ENCODE results near the gene SUMO2.

DNA sequence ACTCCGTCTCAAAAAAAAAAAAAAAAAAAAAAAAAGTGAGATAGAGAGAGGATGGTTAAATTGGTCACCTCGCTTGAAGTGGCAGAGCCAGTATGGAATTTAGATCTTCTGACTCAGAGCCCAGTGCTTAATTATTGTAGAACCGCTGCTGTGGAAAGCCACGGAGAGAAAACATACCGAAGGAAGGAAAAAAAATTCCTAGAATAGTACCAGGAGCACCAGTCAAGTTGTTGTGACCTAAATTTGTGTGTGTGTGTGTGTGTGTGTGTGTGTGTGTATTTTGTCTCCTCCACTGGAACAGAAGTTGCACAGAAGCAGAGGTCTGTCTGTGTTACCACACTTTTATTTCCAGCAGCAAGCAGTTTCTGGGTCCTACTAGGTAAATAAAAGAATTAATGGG, 12.1 kb upstream of the SUMO2 start:
- TF ChIP-seq EZH2phosphoT487 (IDR thresholded peaks at IDR 0.05; ENCODE audit: insufficient read depth, low read depth), result no peak
- no peak for TF ChIP-seq EZH2 (IDR thresholded peaks at IDR 0.05; ENCODE audit: insufficient read depth, poor library complexity, severe bottlenecking)
